Hematopoietic multipotent progenitor cell treated with erythropoietin and hydrocortisone succinate and interleukin-3 and kit ligand, for 8 days (in vitro differentiated cells): Measurements from ENCODE around the gene RAB22A.

Source experiments
- DNase-seq: peaks from one replicate; pipeline ENCODE4 v3.0.0-alpha.2; 2015

Gene RAB22A

DNA sequence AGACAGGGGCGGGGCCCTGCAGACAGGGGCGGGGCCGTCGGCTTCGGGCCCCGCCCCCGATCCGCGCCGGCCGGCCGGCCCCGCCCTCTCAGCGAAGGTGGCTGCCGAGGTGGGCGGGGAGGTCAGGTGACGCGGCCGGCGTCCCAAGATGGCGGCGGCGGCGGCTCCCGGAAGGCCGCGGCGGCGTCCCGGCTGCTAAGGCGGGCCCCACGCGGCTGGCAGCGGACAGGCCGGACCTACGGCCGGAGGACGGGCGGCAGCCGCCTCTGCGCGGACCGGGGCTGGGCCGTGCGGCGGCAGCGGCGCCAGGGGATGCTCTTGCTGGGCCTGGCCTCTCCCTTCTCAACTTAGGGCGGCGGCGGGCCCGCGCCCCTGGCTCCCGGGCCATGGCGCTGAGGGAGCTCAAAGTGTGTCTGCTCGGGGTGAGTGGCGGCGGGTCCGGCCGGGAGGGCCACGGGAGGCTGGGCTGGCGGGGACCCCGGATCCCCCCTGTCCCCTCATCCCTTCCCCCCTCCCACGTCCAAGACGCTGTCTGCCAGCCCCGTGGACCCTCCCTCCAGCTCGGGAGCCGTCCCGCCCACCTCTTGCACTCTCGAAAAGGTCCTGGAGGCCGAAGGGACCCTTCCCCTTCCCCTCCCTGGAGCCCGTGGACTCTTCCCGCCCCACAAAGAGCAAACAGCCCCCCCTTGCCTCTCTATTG is at the start of gene RAB22A:
TSS of gene RAB22A (plus strand) at position 125 of the 700 bp plus-strand sequence. CDS start at position 387, 262 bp downstream.
- DNase-seq, result peak; percentile 72

DNA sequence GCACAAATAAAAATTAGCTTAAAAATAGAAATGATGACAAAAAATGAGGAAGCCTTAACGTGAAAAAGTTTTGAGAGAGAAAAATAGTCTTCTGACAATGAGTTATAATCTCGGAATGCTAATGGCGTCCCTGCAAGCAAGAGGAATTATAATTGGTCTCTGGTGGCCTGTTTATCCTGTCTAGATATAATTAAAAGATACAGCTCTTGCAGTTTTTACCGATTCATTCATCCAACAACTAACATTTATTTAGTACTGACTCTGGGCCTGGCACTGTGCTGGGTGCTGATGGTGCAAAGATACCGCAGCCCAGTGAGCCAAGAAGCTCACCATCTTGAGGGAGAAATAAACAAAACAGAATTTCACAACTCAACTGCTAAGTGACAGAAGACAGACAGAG is 49.5 kb upstream of the RAB22A start:
- DNase-seq, result no peak

GRCh38 chr20:58261660-58262059 is 47.9 kb upstream of the RAB22A start:
- no peak for DNase-seq

GRCh38 chr20:58264271-58264670 is 45.2 kb upstream of the RAB22A start:
- DNase-seq, result no peak

DNA sequence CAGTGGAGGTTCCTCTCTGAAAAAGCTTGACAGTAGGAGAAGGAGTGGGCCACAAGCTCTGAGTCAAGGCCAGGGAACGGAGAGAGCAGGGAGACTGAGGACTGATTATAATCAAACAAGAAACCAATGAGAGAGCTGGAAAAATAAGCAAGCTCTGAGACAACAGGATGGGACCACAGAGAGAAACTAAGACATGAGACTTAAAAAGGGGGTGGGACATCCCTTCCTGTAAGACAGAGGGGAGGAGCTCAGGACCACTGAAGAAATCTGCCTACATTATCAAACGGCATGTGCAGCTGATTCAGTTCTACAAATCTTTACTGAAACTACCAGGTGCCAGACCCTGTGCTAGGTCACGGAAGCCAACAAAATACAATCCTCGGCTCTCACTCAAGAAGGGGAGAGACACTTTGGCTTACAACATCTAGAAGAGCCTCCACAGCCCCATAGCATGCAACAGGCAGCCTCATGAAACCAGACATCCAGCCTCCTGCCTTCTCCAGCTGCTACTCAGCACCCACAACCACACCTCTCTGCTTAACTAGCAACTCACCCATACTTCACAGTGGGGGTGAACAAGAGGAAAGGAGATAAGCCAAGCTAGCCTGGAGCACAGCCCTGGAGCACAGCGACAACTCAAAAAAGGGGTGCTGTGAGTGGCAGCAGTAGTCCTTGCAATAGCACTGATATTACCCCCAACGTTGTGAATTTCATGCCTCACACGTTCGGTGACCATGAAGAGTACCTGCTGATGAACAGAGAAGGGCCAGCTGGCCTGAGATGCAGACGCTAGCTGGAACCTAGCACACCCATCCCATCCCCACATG is 41.9 kb upstream of the RAB22A start:
- DNase-seq, result no peak

- DNase-seq, result no peak
Observed at GRCh38 chr20:58268421-58268821, 41.1 kb upstream of the RAB22A start.

- no peak for DNase-seq
Observed at GRCh38 chr20:58268936-58269619, 40.4 kb upstream of the RAB22A start.

DNA sequence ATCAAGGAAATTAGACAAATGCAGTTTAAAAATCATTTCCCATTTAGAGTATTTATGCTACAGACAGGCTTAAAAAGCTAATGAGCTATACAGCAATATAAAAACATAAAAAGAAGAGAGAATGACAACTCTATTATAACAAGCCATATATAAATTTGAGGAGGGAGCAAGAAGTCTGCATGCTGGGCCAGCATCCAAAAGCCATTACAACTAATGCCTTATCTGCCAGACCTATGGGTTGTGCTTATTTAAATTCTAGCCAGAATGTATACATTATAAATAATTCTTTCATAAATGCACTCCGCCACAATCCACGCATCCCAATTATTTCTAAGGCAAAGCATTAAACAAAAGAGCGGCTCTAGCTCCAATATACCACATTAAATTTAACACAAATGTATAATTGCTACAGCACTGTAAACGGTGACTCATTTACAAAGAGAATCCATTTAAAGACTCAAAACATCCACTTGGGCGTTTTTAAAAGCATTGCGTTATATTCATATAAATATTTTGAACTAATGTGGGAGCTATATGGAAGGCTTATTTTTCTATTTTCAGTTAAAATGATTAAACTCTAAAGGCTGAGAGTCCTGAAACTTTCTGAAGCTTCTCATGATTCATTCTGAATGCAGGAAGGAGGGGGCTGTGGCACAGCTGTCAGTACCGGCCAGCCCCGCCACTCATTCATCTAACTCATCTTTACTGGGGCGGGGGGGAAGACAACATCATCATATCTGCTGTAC is 37.7 kb upstream of the RAB22A start:
- DNase-seq, result no peak

- DNase-seq, result no peak
Observed at GRCh38 chr20:58274384-58274783, 35.1 kb upstream of the RAB22A start.

- DNase-seq, result no peak
Observed at GRCh38 chr20:58277107-58277506, 32.4 kb upstream of the RAB22A start.

DNA sequence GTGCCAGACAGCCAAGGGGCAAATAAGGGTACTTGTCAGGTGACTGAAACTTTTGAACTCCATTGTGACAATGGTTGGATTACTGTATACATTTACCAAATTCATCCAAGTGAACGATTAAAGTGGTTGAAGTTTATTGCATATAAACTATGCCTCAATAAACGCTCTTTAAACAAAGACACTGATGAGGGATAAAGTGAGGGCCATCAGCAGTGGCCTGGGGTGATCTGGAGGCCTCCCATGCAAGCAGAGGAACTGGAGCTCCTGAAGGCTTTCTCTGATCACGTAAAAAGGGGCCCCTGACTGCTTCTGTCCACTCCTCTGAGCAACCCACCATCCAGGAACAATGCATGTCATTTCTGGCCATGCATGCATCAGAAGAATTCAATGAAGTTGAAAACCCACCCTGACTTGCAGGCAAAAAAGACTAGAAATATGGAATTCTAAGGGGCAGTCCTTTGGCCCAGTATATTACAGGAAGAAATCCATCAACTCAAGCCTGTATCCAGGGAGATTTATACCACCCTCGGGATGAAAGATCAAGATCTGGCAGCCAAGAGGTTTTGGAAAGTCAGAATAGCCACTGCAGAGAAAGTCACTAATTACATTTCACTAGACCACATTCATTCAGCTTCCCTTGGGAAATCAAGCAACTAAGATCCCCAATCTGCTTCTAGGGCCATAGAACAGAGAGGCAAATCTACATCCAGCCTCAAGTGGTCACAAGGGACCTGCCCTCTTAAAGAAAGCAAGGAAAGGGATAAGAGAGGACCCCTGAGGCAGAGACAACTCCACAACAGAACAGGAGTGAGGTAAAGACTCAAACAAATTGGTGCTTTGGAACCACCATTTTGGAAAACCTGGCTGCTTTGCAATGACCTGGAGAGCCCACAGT is 31.7 kb upstream of the RAB22A start:
- DNase-seq, result no peak

GRCh38 chr20:58286729-58287128 is 22.8 kb upstream of the RAB22A start:
- no peak for DNase-seq

GRCh38 chr20:58287638-58288037 is 21.9 kb upstream of the RAB22A start:
- DNase-seq, result no peak

DNA sequence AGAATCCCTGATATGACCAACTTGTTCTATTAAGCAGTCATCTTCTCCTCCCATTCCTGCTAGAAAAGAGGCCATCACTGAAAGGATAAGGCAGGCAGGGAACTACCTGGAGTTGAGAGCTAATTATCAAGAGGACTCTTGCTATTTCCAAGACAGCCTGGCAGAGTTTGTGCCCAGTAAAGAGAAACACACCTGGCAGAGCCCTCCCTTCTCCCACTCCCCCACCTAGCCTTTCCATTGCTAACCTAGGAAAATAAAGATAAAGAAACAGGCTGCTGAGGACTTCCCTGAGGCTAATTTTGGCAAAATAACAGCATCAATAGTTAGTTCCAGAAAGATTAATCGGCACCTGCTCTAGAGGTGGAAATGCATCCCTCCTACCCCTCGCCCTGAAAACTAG is 20.4 kb upstream of the RAB22A start:
- DNase-seq, result no peak

DNA sequence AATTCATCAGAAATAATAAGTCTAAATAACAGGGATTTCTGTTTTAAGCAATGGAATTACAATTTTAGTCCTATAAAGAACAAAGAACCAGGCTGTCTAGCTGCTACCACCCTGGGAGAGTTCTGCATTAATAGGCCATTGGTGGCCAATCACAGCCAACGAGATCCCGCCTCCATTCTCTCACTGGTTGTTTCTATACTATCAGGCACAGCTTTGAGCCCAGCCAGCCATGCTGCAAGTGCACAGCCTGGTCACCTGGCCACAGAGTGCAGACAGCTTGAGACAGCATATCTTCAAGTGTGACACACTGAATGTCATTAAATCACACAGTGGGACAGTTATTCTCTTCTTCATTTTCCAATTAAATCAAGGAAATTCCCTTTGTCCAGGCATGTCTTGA is 16.1 kb upstream of the RAB22A start:
- no peak for DNase-seq

DNA sequence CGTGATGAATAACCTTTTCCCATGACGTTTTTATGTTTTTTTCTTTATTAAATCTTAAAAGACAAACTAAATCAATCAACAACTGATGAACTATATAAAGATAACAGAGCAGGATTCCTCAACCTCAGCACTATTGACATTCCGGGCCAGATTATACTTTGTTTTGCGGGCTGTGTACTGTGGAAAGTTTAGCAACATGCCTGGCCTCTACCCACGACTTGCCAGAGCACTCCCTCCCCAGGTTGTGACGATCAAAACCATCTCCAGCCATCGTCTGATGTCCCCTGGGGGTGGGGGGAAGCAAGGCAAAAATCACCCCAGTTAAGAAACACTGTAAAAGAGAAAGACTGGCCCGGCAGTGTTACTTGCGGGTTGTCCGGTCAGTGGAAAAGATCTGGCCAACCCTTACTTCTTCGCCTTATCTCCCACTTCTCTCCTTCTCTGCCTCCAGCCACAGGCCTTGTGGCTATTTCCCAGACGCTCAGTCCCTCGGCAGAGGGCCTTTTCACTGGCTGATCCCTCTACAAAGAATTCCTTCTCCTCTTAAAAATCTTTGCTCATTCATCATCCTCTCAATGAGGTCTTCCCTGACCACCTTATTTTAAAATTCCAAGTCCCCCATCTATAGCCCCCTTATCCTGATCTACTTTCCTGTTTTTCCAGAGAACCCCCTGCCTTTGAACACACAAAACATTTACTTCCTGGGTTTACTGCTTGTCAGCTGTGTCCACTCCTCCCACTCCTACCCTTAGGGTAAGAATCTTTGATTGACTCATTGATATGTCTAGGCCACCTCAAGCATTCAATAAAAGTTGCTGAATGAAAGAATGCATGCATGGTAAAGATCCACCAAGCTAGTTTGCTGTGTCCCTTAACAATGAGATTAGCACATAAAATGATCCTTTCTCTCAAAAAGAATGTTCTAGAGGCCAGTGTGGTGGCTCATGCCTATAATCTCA is 14.7 kb upstream of the RAB22A start:
- DNase-seq, result no peak

DNA sequence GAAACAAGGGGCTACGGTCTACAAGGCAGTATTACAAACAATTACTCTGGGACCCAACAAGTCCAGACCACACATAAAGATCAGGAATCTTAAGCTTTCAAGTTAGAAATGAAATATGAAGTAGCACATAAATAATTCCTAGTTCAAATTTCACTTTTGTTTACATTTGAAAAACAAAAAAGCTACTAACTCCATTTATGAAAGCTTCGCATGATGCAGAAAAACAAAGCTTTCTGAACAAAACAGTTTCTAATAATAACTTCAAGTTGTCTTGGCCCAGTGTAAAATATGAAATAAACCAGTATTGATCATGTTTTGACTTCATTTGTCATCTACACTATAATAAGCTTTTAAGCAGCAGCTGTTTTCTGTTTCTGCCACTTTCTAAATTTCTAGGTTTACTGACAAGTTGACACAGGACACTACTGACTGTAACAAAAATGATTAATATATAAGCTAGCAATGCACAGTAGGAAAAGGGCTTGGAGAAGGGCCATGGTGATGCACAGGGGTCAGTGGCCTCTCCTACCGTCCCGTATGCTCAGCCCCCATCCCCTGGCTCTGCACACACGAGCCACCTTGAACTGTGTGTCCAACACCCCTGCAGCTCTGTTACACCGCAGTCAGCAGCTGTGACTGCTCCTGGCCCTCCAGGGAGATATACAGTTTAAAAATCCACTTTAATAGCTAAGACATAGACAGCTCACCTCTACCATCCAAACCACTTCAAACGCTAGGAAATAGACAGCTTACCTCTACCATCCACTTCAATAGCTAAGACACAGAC is 13.3 kb upstream of the RAB22A start:
- no peak for DNase-seq

- DNase-seq, result no peak
Observed at GRCh38 chr20:58297394-58297793, 12.1 kb upstream of the RAB22A start.

- no peak for DNase-seq
Observed at GRCh38 chr20:58300321-58300720, 9.2 kb upstream of the RAB22A start.

- no peak for DNase-seq
Observed at GRCh38 chr20:58303547-58303946, 6.0 kb upstream of the RAB22A start.
